ENCODE data around the gene LDLRAD4. TPM values are rescaled to one million over a fixed set of nuclear protein-coding genes. Genes with fewer than 3 reads are reported as not detected.

The LDLRAD4 gene
- total and polyA plus RNA-seq, 8 donors: 14.1 to 26.6 (median 18.8) TPM

DNA sequence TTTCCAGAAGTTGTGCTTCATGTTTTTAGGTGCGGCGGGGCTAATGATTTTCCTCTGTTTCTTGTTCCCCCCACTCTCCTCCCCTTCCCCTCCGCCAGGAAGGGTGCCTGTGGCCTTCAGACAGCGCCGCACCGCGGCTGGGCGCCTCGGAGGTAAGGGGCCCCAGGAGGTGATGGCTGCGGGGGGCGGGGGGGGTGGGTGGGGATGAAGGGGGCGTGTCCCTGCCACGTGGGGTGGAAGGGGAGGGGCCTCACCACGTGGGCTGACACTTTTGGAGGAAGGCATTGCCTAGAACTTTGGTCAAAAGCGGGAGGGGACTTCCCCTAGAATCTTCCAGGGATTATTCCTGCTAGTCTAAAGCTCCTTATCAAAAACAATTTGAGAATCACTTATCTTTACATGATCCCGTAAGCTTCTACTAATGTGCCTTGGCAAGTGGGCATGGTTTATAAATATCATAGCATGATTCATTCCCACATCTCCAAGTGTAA is 424.7 kb downstream of the LDLRAD4 start:
- peaks cover 4 to 15% of the 10 kb centered on the region in 2 donors for H3K4me1 ChIP-seq
- H3K4me3 ChIP-seq: no peak overlapping the region
- no peaks in the 10 kb centered on the region for H3K9me3 ChIP-seq
- H3K27me3 ChIP-seq: peaks cover 7 to 26% of the 10 kb centered on the region in 2 donors
- TF ChIP-seq, protein P1, sequence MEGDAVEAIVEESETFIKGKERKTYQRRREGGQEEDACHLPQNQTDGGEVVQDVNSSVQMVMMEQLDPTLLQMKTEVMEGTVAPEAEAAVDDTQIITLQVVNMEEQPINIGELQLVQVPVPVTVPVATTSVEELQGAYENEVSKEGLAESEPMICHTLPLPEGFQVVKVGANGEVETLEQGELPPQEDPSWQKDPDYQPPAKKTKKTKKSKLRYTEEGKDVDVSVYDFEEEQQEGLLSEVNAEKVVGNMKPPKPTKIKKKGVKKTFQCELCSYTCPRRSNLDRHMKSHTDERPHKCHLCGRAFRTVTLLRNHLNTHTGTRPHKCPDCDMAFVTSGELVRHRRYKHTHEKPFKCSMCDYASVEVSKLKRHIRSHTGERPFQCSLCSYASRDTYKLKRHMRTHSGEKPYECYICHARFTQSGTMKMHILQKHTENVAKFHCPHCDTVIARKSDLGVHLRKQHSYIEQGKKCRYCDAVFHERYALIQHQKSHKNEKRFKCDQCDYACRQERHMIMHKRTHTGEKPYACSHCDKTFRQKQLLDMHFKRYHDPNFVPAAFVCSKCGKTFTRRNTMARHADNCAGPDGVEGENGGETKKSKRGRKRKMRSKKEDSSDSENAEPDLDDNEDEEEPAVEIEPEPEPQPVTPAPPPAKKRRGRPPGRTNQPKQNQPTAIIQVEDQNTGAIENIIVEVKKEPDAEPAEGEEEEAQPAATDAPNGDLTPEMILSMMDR (IDR thresholded peaks at IDR 0.05): no peak
- no peak for DNase-seq
- H3K36me3 ChIP-seq: peaks cover 0 to 19% of the 10 kb centered on the region in 2 donors
- H3K27ac ChIP-seq: no peak overlapping the region
- ATAC-seq: no peak
- intact Hi-C loops (cut with DNase I): no loop called here

- no peak overlapping the region for H3K4me3 ChIP-seq
- H3K9me3 ChIP-seq: no peaks in the 10 kb centered on the region
- intact Hi-C loops (cut with DNase I): no loop called here
- peaks cover 7 to 26% of the 10 kb centered on the region in 2 donors for H3K27me3 ChIP-seq
- no peak for DNase-seq
- peaks cover 4 to 15% of the 10 kb centered on the region in 2 donors for H3K4me1 ChIP-seq
- ATAC-seq: no peak
- no peak overlapping the region for H3K27ac ChIP-seq
- peaks cover 0 to 19% of the 10 kb centered on the region in 2 donors for H3K36me3 ChIP-seq
- TF ChIP-seq, protein P1 (IDR thresholded peaks at IDR 0.05): no peak
Measured at GRCh38 chr18:13645093-13645492, 426.5 kb downstream of the LDLRAD4 start.

DNA sequence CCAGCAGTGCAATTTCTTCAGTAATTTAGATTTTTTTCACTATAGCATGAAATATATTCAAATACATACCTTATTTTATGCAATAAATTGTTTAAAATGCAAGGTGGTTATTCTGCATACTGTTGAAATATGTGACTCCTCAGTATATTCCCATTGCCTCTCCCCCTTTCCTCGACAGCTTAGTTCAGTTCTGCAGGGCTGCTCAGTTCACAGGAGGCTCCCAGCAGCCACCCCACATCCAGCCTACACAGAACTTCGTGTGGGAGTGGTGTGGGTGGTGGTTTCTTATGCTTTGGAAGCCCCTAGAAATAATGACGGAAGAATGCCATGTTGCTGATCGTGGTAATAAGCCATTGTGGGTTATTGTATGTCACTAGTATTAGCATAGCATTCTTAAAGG is 428.1 kb downstream of the LDLRAD4 start:
- ATAC-seq (no peak), DNase-seq (no peak)
- Histone ChIP-seq H3K4me1 (peaks cover under 1 to 8% of the 10 kb centered on the region in 2 donors), H3K4me3 (no peak overlapping the region), H3K27me3 (peaks cover 3 to 11% of the 10 kb centered on the region in 2 donors), H3K9me3 (no peaks in the 10 kb centered on the region), H3K36me3 (peaks cover 0 to 19% of the 10 kb centered on the region in 2 donors), H3K27ac (no peak overlapping the region)
- intact Hi-C loops (cut with DNase I): no loop called here
- TF ChIP-seq, protein P1 (IDR thresholded peaks at IDR 0.05): no peak

GRCh38 chr18:13647761-13648160 is 429.2 kb downstream of the LDLRAD4 start:
- no peak for ATAC-seq
- Histone ChIP-seq H3K4me1 (no peaks in the 10 kb centered on the region), H3K27me3 (peaks cover 0 to under 1% of the 10 kb centered on the region in 2 donors), H3K36me3 (peaks cover 0 to 19% of the 10 kb centered on the region in 2 donors), H3K27ac (no peak overlapping the region), H3K9me3 (no peaks in the 10 kb centered on the region), H3K4me3 (no peak overlapping the region)
- DNase-seq: no peak
- intact Hi-C loops (cut with DNase I): no loop called here
- TF ChIP-seq, protein P1 (IDR thresholded peaks at IDR 0.05): no peak

DNA sequence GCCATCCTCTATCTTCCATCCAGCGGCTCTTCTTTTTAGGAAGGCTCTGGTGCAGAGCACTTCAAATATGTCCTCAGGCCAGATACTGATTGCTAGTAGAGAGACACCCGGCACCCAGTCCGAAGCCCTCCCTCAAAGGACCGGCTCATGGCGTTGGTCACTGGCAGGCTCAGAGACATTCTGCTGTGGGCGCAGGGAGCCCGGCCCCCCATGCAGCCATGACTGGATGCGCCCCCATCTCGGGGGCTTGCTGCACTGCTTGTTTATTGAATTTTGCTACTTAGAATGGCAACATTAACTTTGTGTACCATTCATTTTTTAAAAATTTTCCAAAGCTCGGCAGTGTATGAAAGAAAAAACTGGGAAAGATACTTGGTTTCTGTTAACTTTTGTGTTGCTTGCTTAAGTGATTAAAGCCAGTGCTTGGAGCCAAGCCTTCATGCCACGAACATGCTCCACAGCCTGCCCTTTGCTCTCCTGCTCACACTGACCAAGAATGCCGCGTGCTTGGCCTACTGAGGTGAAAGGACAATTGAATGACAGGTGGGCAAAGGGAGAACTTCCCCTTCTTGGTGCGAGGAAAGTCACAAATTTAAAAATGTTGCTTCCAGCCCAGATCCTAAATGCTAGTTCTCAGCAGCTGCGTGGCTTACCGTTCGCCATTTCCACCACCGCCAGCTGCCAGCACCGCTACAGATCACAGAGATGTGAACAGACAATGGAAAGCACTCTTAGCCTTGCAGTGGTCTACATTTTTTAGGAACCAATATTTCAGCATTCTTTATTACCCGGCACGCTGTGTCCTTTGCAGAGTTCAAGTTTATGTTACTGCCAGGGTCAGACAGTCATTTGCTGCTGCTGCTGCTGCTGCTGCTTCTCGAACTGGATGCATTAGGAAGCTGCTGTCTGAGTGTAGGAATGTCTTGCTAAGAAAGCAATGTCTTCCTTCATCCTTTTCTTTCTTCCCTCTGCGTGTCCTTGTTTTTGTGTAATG is 431.1 kb downstream of the LDLRAD4 start:
- ATAC-seq: no peak
- H3K27me3 ChIP-seq: no peaks in the 10 kb centered on the region
- TF ChIP-seq, protein P1 (IDR thresholded peaks at IDR 0.05): no peak
- H3K27ac ChIP-seq: no peak overlapping the region
- no peak overlapping the region for H3K4me3 ChIP-seq
- H3K9me3 ChIP-seq: no peaks in the 10 kb centered on the region
- H3K36me3 ChIP-seq: peaks cover 0 to 15% of the 10 kb centered on the region in 2 donors
- no peaks in the 10 kb centered on the region for H3K4me1 ChIP-seq
- intact Hi-C loops (cut with DNase I): no loop called here
- no peak for DNase-seq
